PFSK-1 (cell line): ENCODE data around the gene ST6GALNAC3.

Experiments
- FOXP2 ChIP-seq: optimal IDR thresholded peaks from 2 replicates; pipeline ENCODE3; 2011; ENCODE audit warnings: borderline replicate concordance, control low read depth, inconsistent platforms; ENCODE audit not compliant: insufficient read depth; ENCODE audit errors: extremely low read length, extremely low read depth
- POLR2AphosphoS5 ChIP-seq: IDR thresholded peaks from 2 replicates; pipeline ENCODE4 v1.6.1; 2012; ENCODE audit warnings: low read depth, mild to moderate bottlenecking, control low read depth, low read length, moderate library complexity
- SIN3A ChIP-seq: IDR thresholded peaks from 2 replicates; pipeline ENCODE4 v1.6.1; 2012; ENCODE audit warnings: mild to moderate bottlenecking, low read length, moderate library complexity, borderline replicate concordance; ENCODE audit not compliant: insufficient read depth
- TAF1 ChIP-seq: IDR thresholded peaks from 2 replicates; pipeline ENCODE4 v1.6.1; 2012; ENCODE audit warnings: low read length, control low read depth, borderline replicate concordance; ENCODE audit not compliant: insufficient read depth
- TF ChIP-seq, protein P1 (sequence below), 2 experiments: IDR thresholded peaks; 2 replicates each; pipeline versions ENCODE4 v1.6.1 to v1.8.0; 2011 to 2012; ENCODE audit warnings: low read depth in 2 of 2, low read length in 2 of 2, control low read depth in 1 of 2, inconsistent platforms in 1 of 2, mild to moderate bottlenecking in 1 of 2, moderate library complexity in 1 of 2; ENCODE audit not compliant: insufficient read depth in 1 of 2

The ST6GALNAC3 gene

DNA sequence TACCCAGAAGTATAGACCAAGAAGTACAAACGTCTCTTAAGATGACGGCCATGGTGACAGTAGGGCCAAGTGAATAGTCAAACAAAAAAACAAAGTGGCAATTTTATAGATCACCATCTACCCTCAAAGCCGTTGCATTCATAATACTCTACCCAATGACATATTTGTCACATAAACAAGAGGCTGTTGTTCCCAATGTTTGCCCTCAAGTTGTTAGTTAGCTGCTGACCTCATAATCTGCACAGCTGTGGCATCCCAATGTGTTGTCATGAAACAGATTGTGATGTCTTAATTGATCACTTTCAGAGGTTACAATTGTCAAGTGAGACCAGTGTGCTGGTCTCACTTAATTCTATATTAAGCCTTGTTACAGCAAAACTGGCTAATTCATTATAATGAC, 333.8 kb downstream of the ST6GALNAC3 start:
- no peak for TF ChIP-seq TAF1
- no peak for TF ChIP-seq POLR2AphosphoS5
- no peak for TF ChIP-seq SIN3A
- TF ChIP-seq, protein P1, sequence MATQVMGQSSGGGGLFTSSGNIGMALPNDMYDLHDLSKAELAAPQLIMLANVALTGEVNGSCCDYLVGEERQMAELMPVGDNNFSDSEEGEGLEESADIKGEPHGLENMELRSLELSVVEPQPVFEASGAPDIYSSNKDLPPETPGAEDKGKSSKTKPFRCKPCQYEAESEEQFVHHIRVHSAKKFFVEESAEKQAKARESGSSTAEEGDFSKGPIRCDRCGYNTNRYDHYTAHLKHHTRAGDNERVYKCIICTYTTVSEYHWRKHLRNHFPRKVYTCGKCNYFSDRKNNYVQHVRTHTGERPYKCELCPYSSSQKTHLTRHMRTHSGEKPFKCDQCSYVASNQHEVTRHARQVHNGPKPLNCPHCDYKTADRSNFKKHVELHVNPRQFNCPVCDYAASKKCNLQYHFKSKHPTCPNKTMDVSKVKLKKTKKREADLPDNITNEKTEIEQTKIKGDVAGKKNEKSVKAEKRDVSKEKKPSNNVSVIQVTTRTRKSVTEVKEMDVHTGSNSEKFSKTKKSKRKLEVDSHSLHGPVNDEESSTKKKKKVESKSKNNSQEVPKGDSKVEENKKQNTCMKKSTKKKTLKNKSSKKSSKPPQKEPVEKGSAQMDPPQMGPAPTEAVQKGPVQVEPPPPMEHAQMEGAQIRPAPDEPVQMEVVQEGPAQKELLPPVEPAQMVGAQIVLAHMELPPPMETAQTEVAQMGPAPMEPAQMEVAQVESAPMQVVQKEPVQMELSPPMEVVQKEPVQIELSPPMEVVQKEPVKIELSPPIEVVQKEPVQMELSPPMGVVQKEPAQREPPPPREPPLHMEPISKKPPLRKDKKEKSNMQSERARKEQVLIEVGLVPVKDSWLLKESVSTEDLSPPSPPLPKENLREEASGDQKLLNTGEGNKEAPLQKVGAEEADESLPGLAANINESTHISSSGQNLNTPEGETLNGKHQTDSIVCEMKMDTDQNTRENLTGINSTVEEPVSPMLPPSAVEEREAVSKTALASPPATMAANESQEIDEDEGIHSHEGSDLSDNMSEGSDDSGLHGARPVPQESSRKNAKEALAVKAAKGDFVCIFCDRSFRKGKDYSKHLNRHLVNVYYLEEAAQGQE (IDR thresholded peaks at IDR 0.05; ENCODE audit: insufficient read depth in 1 of 2, low read depth in 2 of 2, low read length in 2 of 2) = no peak
- no peak for TF ChIP-seq FOXP2

DNA sequence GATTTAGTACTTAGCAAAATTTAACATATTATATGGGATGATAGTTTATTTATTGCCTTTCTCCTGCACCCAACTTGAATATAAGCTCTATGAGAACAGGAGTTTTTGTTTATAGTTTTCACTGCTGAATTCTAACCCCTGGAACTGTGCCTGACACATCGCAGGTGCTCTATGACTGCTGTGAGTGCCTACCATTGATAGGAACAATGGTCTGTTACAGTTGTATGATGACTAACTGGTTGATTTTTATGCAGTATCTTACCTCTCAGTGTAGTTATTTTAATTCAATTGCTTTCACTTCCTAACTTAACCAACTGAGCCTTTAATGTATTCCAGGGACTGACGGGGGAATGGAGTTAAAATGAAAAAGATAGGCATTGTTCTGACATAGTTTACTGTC, 336.0 kb downstream of the ST6GALNAC3 start:
- TF ChIP-seq FOXP2 (no peak), TAF1 (no peak), POLR2AphosphoS5 (no peak), SIN3A (no peak)
- TF ChIP-seq, protein P1 (IDR thresholded peaks at IDR 0.05; ENCODE audit: insufficient read depth in 1 of 2, low read depth in 2 of 2, low read length in 2 of 2) = no peak

DNA sequence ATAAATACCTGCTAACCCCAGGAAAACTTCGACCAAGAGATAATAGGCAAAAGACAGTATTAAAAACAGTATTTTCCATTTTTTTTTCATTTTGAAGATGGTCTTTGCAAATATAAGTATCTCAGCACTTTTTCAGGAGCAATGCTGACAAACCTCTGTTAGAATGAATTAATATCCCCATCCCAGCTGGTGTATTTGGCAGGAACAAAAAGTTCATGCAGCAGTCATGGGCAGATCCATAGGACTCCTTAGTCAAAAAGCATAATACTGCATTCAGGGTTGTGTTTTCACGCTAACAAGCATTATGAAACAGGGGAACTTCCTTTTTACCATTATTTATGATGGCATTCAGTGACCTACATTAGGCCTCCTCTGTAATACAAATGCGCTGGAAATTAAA, 344.0 kb downstream of the ST6GALNAC3 start:
- TF ChIP-seq POLR2AphosphoS5 = no peak

DNA sequence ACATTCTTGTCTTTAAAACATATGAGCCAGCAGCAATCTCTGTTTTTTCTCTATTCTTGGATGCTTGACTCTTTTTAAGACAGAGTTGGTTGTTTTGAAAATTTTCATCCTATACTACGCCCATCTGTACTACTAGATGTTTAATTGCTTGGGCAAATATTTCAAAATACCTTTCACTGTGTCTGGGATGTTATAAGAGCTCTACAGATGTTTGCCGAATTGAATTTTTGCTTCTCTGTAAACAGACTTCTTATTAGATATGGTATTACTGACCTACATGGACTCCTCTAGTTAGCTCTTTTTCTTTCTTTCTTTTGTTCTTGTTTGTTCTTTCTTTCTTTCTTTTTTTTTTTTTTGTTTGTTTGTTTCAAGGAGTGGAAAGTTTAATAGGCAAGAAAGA, 345.1 kb downstream of the ST6GALNAC3 start:
- no peak for TF ChIP-seq SIN3A
- TF ChIP-seq, protein P1 (IDR thresholded peaks at IDR 0.05; ENCODE audit: insufficient read depth in 1 of 2, low read depth in 2 of 2, low read length in 2 of 2) = no peak
- no peak for TF ChIP-seq TAF1
- TF ChIP-seq FOXP2 = no peak

DNA sequence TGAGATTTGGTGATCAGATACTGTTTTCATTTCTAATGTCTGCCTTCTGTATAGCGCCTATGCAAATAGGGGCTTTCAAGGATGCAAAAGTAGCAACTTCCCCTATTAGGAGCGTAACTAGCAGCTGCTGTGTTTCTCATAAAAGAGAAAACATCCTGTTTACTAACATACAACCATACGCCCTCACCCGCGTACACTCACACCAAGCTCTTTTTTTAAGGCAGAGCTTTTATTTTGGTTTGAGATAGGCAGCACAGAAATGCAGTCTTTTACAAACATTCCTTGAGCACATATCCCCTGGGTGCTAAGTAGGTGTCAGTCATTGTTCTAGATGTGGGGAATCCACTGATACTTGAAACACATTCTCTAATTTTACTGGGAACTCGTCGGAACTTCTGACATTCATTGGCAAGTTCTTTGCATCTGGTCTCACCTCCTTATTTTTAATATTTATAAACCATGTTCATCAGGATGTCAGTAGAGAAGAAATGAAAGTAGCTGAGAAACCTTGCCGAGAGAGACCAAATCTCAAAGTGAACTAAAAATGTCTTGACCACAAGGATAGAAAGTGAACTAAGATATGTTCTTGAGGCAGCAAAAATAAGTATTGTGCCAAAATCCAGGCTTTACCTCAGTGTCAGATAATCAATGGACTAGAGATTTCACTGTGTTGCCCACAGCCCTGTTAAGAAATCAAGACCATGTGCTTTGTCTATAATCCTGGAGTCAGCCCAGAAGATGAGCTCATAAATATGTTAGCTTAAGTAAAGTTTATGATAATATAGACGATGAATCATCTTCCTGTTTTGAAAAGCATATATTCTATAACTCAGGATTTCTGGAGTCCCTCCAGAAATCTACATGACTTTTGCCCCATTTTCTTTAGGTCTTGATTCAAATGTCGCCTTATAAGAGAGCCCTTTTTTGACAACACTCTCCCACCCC, 350.9 kb downstream of the ST6GALNAC3 start:
- no peak for TF ChIP-seq SIN3A
- no peak for TF ChIP-seq POLR2AphosphoS5
- no peak for TF ChIP-seq TAF1
- TF ChIP-seq FOXP2 = no peak
- TF ChIP-seq, protein P1 (IDR thresholded peaks at IDR 0.05; ENCODE audit: insufficient read depth in 1 of 2, low read depth in 2 of 2, low read length in 2 of 2) = no peak
